CD4-positive, alpha-beta T cell treated with Interleukin-21 for 1 hour (primary cell): ENCODE measurements around the gene RXYLT1.
"Not testable (repeated sequence)": the region's sequence is repeated elsewhere in the genome, so short reads cannot be mapped to it uniquely, and the experiment has no call there.

Experiments used
- DNase-seq: peaks from one replicate; pipeline ENCODE4 v3.0.0-alpha.2; 2020

Gene RXYLT1

GRCh38 chr12:63779498-63780481 is at the start of gene RXYLT1:
Gene RXYLT1, plus strand, starts transcription at chr12:63779909. Its CDS starts 52 bp downstream, at chr12:63779961.
- DNase-seq = peak; percentile 86

- DNase-seq = not testable (repeated sequence)
Observed at GRCh38 chr12:63732779-63733178, 46.9 kb upstream of the RXYLT1 start.

GRCh38 chr12:63733585-63733984 is 46.1 kb upstream of the RXYLT1 start:
- DNase-seq = not testable (repeated sequence)

GRCh38 chr12:63740551-63740950 is 39.2 kb upstream of the RXYLT1 start:
- not testable (repeated sequence) for DNase-seq

- not testable (repeated sequence) for DNase-seq
Observed at GRCh38 chr12:63741431-63741830, 38.3 kb upstream of the RXYLT1 start.

GRCh38 chr12:63744110-63744509 is 35.6 kb upstream of the RXYLT1 start:
- DNase-seq = not testable (repeated sequence)

GRCh38 chr12:63746470-63746869 is 33.2 kb upstream of the RXYLT1 start:
- DNase-seq = not testable (repeated sequence)

GRCh38 chr12:63747136-63747535 is 32.6 kb upstream of the RXYLT1 start:
- DNase-seq = not testable (repeated sequence)

GRCh38 chr12:63747553-63747952 is 32.2 kb upstream of the RXYLT1 start:
- DNase-seq = no peak

GRCh38 chr12:63752283-63752682 is 27.4 kb upstream of the RXYLT1 start:
- DNase-seq = no peak

- DNase-seq = no peak
Observed at GRCh38 chr12:63752841-63753240, 26.9 kb upstream of the RXYLT1 start.

GRCh38 chr12:63753743-63754142 is 26.0 kb upstream of the RXYLT1 start:
- DNase-seq = no peak

- no peak for DNase-seq
Observed at GRCh38 chr12:63764481-63764880, 15.2 kb upstream of the RXYLT1 start.

- DNase-seq = no peak
Observed at GRCh38 chr12:63766498-63766897, 13.2 kb upstream of the RXYLT1 start.

GRCh38 chr12:63770375-63770774 is 9.3 kb upstream of the RXYLT1 start:
- no peak for DNase-seq

GRCh38 chr12:63777340-63777739 is 2.4 kb upstream of the RXYLT1 start:
- no peak for DNase-seq

- no peak for DNase-seq
Observed at GRCh38 chr12:63782466-63782865, 2.8 kb downstream of the RXYLT1 start.

- DNase-seq = no peak
Observed at GRCh38 chr12:63787306-63787705, 7.6 kb downstream of the RXYLT1 start.

- DNase-seq = no peak
Observed at GRCh38 chr12:63790608-63790945, 10.9 kb downstream of the RXYLT1 start.

GRCh38 chr12:63792338-63792737 is 12.6 kb downstream of the RXYLT1 start:
- no peak for DNase-seq

- DNase-seq = no peak
Observed at GRCh38 chr12:63795032-63795687, 15.5 kb downstream of the RXYLT1 start.

GRCh38 chr12:63795944-63796343 is 16.2 kb downstream of the RXYLT1 start:
- DNase-seq = no peak

- DNase-seq = peak; percentile 34
Observed at GRCh38 chr12:63802012-63802608, 22.4 kb downstream of the RXYLT1 start.

- DNase-seq = no peak
Observed at GRCh38 chr12:63804746-63805145, 25.0 kb downstream of the RXYLT1 start.
